HCT116 (cell line): Measurements from ENCODE around the gene HFM1.

ENCODE experiments used
- EGR1 ChIP-seq: IDR thresholded peaks from 2 replicates; pipeline ENCODE4 v1.6.1; 2012; ENCODE audit warnings: low read depth
- EZH2 ChIP-seq: fragments of 200-600 bp; sonication (generic); IDR thresholded peaks from 2 replicates; pipeline ENCODE4 v1.6.1; 2017; ENCODE audit warnings: antibody characterized with exemption, mixed run types
- POLR2A ChIP-seq: IDR thresholded peaks from 2 replicates; pipeline ENCODE4 v1.7.0; 2011; ENCODE audit warnings: borderline replicate concordance; ENCODE audit not compliant: insufficient read depth, insufficient read length; ENCODE audit errors: extremely low read depth
- POLR2AphosphoS5 ChIP-seq: IDR thresholded peaks from 2 replicates; pipeline ENCODE4 v1.6.1; 2011; ENCODE audit warnings: mild to moderate bottlenecking, low read depth, low read length, moderate library complexity
- RAD21 ChIP-seq: IDR thresholded peaks from 2 replicates; pipeline ENCODE4 v1.6.1; 2012; ENCODE audit warnings: low read depth, mild to moderate bottlenecking
- ZFX ChIP-seq: fragments of 450-650 bp; IDR thresholded peaks from 2 replicates; pipeline ENCODE4 v1.6.1; 2017
- ZNF274 ChIP-seq: fragments of 200-500 bp; sonication (Bioruptor generic); IDR thresholded peaks from 2 replicates; pipeline ENCODE4 v1.6.1; 2014; ENCODE audit warnings: mild to moderate bottlenecking, low read depth, low read length, inconsistent platforms
- TF ChIP-seq, protein P1 (sequence below), 3 experiments: fragments of 200-600 bp in 1 of 3; sonication (generic) in 1 of 3; IDR thresholded peaks in 2 of 3; conservative IDR thresholded peaks in 1 of 3; 2 replicates each; pipeline ENCODE4 v1.5.1; 2012 to 2017; ENCODE audit warnings: low read depth in 2 of 3, low read length in 2 of 3, antibody characterized with exemption in 1 of 3, borderline replicate concordance in 1 of 3, control low read depth in 1 of 3, mild to moderate bottlenecking in 1 of 3, mixed read lengths in 1 of 3, mixed run types in 1 of 3, moderate library complexity in 1 of 3; ENCODE audit not compliant: insufficient read depth in 1 of 3
- TF ChIP-seq, protein P2 (sequence below): IDR thresholded peaks from 2 replicates; pipeline ENCODE4 v1.6.1; 2012; ENCODE audit warnings: low read depth

DNA sequence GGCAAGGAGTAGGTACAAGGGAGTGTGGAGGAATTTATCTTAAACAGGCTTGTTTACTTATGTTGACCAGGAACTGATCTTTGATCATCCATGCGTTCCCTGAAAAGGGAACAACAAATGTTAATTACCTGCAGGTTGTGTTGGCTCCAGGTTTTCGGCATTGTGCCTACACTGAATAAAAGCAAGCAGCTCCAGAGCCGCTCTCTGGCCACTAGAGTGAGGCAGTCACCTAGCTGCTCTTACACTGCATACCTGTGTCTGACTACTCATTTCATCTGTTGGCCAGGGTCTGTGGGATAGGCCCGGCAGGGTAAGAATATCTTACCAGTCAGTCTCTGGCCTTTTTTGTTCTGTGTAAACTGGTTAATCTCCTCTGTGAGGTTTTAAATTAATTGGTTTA lies 183.6 kb downstream of the HFM1 start:
- TF ChIP-seq POLR2AphosphoS5: no peak
- no peak for TF ChIP-seq RAD21
- TF ChIP-seq, protein P1, sequence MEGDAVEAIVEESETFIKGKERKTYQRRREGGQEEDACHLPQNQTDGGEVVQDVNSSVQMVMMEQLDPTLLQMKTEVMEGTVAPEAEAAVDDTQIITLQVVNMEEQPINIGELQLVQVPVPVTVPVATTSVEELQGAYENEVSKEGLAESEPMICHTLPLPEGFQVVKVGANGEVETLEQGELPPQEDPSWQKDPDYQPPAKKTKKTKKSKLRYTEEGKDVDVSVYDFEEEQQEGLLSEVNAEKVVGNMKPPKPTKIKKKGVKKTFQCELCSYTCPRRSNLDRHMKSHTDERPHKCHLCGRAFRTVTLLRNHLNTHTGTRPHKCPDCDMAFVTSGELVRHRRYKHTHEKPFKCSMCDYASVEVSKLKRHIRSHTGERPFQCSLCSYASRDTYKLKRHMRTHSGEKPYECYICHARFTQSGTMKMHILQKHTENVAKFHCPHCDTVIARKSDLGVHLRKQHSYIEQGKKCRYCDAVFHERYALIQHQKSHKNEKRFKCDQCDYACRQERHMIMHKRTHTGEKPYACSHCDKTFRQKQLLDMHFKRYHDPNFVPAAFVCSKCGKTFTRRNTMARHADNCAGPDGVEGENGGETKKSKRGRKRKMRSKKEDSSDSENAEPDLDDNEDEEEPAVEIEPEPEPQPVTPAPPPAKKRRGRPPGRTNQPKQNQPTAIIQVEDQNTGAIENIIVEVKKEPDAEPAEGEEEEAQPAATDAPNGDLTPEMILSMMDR (IDR thresholded peaks at IDR 0.05 in 2 of 3, conservative IDR thresholded peaks at IDR 0.05 in 1 of 3; ENCODE audit: borderline replicate concordance in 1 of 3, insufficient read depth in 1 of 3, low read depth in 2 of 3, low read length in 2 of 3): no peak
- TF ChIP-seq POLR2A: no peak
- no peak for TF ChIP-seq EZH2
- no peak for TF ChIP-seq ZNF274
- TF ChIP-seq, protein P2, sequence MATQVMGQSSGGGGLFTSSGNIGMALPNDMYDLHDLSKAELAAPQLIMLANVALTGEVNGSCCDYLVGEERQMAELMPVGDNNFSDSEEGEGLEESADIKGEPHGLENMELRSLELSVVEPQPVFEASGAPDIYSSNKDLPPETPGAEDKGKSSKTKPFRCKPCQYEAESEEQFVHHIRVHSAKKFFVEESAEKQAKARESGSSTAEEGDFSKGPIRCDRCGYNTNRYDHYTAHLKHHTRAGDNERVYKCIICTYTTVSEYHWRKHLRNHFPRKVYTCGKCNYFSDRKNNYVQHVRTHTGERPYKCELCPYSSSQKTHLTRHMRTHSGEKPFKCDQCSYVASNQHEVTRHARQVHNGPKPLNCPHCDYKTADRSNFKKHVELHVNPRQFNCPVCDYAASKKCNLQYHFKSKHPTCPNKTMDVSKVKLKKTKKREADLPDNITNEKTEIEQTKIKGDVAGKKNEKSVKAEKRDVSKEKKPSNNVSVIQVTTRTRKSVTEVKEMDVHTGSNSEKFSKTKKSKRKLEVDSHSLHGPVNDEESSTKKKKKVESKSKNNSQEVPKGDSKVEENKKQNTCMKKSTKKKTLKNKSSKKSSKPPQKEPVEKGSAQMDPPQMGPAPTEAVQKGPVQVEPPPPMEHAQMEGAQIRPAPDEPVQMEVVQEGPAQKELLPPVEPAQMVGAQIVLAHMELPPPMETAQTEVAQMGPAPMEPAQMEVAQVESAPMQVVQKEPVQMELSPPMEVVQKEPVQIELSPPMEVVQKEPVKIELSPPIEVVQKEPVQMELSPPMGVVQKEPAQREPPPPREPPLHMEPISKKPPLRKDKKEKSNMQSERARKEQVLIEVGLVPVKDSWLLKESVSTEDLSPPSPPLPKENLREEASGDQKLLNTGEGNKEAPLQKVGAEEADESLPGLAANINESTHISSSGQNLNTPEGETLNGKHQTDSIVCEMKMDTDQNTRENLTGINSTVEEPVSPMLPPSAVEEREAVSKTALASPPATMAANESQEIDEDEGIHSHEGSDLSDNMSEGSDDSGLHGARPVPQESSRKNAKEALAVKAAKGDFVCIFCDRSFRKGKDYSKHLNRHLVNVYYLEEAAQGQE: no peak
- TF ChIP-seq EGR1: no peak
- TF ChIP-seq ZFX: no peak
